Upper lobe of left lung (tissue), 6 donors: ENCODE results near the gene RAB42. TPM values are rescaled to one million over a fixed set of nuclear protein-coding genes. Genes with fewer than 3 reads are reported as not detected.

Source experiments
- ATAC-seq, 2 donors: fragments of 200-7000 bp; cut with Tn5 transposase; one replicate each; pipeline ENCODE4 v1.9.1; 2022; ENCODE audit warnings: mild to moderate bottlenecking in 2 of 2, moderate library complexity in 2 of 2; ENCODE audit not compliant: low FRiP score in 2 of 2
- DNase-seq, 2 donors: peaks; one replicate each; pipeline ENCODE4 v3.0.0-alpha.2; 2019 to 2020
- H3K27ac ChIP-seq, 4 donors: fragments of 200-600 bp; sonication (generic); one replicate each; pipeline ENCODE4 v1.5.1; 2016 to 2019
- H3K27me3 ChIP-seq, 4 donors: fragments of 200-600 bp; sonication (generic); one replicate each; pipeline ENCODE4 v1.5.1; 2017 to 2019
- H3K36me3 ChIP-seq, 4 donors: fragments of 200-600 bp; sonication (generic); one replicate each; pipeline ENCODE4 v1.5.1; 2016 to 2019
- H3K4me1 ChIP-seq, 4 donors: fragments of 200-600 bp; sonication (generic); one replicate each; pipeline ENCODE4 v1.5.1; 2018 to 2019
- H3K4me3 ChIP-seq, 4 donors: fragments of 200-600 bp; sonication (generic); one replicate each; pipeline ENCODE4 v1.5.1; 2017 to 2019; ENCODE audit warnings: mild to moderate bottlenecking in 2 of 4, moderate library complexity in 1 of 4
- H3K9me3 ChIP-seq, 4 donors: fragments of 200-600 bp; sonication (generic); one replicate each; pipeline ENCODE4 v1.5.1; 2018 to 2019
- CTCF ChIP-seq, 6 experiments: fragments of 450-650 bp in 4 of 6; fragments of 200-600 bp in 2 of 6; sonication (generic) in 2 of 6; IDR thresholded peaks; one replicate each; pipeline ENCODE4 v1.5.1; 2016 to 2019; ENCODE audit warnings: antibody characterized with exemption in 6 of 6
- EP300 ChIP-seq, 4 donors: sonication (generic); formaldehyde crosslinking; IDR thresholded peaks; one replicate each; pipeline ENCODE4 v1.5.1; 2017; ENCODE audit warnings: antibody characterized with exemption in 4 of 4, control low read depth in 2 of 4
- POLR2A ChIP-seq, 4 donors: fragments of 450-650 bp; IDR thresholded peaks; one replicate each; pipeline ENCODE4 v1.5.1; 2016 to 2017; ENCODE audit warnings: antibody characterized with exemption in 4 of 4, mild to moderate bottlenecking in 2 of 4
- POLR2AphosphoS5 ChIP-seq, 2 donors: sonication (generic); formaldehyde crosslinking; IDR thresholded peaks; one replicate each; pipeline ENCODE4 v1.5.1; 2017; ENCODE audit warnings: antibody characterized with exemption in 2 of 2
- WGBS, 2 donors: methylation state at CpG; one replicate each; pipeline ENCODE4 v1.1.5; 2017 to 2018; 5-methylcytosine and 5-hydroxymethylcytosine counted together
- total RNA-seq, 6 donors: library from RNA; depleted of rRNA in 4 of 6; stranded (reverse); fragments of >200 nt in 4 of 6; gene quantifications; one replicate each; pipeline versions ENCODE4 v1.1.0 to v1.2.1, GENCODE V29; 2016 to 2021
- donor health status: DM: no; HTN: no; CAD: no; lungs with moderate emphysema.
- donor health status: DM: no; HTN: yes; CAD: no; lungs with severe emphysema.

Gene RAB42
- total RNA-seq = 10 to 100 TPM in 3 of 6 donors, 1 to 10 TPM in 3; 3.9 to 13.7 (median 9.8) TPM

GRCh38 chr1:28591708-28592320, at the start of gene RAB42:
RAB42 (plus strand) TSS chr1:28592265; CDS start chr1:28592512, 247 bp downstream.
- H3K36me3 ChIP-seq = no peaks in the 10 kb centered on the region
- peaks cover 0 to 20% (median 13%) of the 10 kb centered on the region in 4 donors for H3K4me1 ChIP-seq
- H3K27ac ChIP-seq = peak within 1 kb of the TSS in 3 of 4 donors; percentile 30 to 63 (median 42)
- TF ChIP-seq POLR2A (IDR thresholded peaks at IDR 0.05) (peak in 1 of 4 donors; percentile 13), CTCF (IDR thresholded peaks at IDR 0.05) (no peak)
- 26 to 30% methylated on average over 9 to 13 of the region's 13 CpGs for WGBS, 2 donors
- H3K4me3 ChIP-seq = peak within 1 kb of the TSS; percentile 37 to 70 (median 66)
- ATAC-seq = peak; percentile 69 to 83
- no peaks in the 10 kb centered on the region for H3K9me3 ChIP-seq
- DNase-seq = peak in 1 of 2 donors; percentile 63
- no peaks in the 10 kb centered on the region for H3K27me3 ChIP-seq

DNA sequence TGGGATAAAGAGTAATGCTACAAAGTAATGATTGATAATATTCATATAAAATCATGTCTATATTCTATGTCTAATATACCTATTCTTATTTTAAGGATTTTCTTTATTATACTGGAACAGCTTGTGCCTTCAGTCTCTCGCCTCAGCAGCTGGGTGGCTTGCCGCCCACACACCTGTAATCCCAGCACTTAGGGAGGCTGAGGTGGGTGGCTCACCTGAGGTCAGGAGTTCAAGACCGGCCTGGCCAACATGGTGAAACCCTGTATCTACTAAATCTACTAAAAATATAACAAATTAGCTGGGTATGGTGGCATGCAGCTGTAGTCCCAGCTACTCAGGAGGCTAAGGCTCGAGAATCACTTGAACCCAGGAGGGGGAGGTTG, 46.8 kb upstream of the RAB42 start:
- no peak overlapping the region for H3K27ac ChIP-seq
- WGBS, 2 donors = 94% methylated on average over 4 of the region's 4 CpGs
- no peaks in the 10 kb centered on the region for H3K36me3 ChIP-seq
- no peak overlapping the region for H3K4me3 ChIP-seq
- ATAC-seq = no peak
- peaks cover 0 to 8% (median 3%) of the 10 kb centered on the region in 4 donors for H3K4me1 ChIP-seq
- DNase-seq = no peak
- TF ChIP-seq EP300 (IDR thresholded peaks at IDR 0.05) (no peak), POLR2AphosphoS5 (IDR thresholded peaks at IDR 0.05) (no peak), CTCF (IDR thresholded peaks at IDR 0.05) (no peak), POLR2A (IDR thresholded peaks at IDR 0.05) (no peak)
- no peaks in the 10 kb centered on the region for H3K9me3 ChIP-seq
- no peaks in the 10 kb centered on the region for H3K27me3 ChIP-seq

DNA sequence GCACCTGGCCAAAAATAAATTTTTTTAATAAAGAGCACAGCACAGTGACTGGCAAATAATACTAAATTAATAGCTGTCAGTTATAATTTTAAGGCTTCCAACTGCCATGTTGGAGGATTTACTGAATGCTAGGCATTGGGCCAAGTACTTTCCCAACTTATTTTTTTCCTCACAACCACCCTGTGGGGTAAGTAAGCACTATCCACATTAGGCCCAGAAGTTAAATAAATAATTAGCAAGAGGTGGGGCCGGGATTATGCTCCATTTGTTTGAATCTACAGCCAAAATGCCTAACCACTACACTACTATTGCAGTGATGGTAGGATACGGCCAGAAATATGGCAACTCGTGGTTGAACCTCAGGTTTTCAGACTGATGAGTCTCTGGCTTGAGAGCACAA, 43.7 kb upstream of the RAB42 start:
- no peaks in the 10 kb centered on the region for H3K36me3 ChIP-seq
- peaks cover 0 to 3% (median 0%) of the 10 kb centered on the region in 4 donors for H3K4me1 ChIP-seq
- ATAC-seq = no peak
- no peak for DNase-seq
- 75 to 85% methylated on average over 3 of the region's 3 CpGs for WGBS, 2 donors
- H3K27me3 ChIP-seq = no peaks in the 10 kb centered on the region
- TF ChIP-seq POLR2AphosphoS5 (IDR thresholded peaks at IDR 0.05) (no peak), EP300 (IDR thresholded peaks at IDR 0.05) (no peak), CTCF (IDR thresholded peaks at IDR 0.05) (no peak), POLR2A (IDR thresholded peaks at IDR 0.05) (no peak)
- no peak overlapping the region for H3K4me3 ChIP-seq
- H3K9me3 ChIP-seq = no peaks in the 10 kb centered on the region
- H3K27ac ChIP-seq = no peak overlapping the region

DNA sequence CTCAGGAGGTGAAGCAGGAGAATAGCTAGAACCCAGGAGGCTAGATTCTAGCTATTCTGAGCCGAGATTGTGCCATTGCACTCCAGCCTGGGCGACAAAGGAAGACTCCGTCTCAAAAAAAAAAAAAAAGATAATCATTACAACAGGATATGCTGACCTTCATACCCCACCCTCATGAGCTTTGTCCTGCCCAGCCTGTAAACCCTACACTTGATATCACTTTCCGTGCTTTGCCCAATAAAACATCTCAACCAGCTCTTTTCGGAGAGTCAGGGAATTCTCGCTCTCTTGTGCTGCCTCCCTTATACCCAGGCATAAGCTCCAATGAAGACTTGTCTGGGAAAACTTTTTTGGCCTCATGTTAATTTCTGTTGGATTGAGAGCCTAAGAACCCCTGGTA, 40.7 kb upstream of the RAB42 start:
- H3K36me3 ChIP-seq = peaks cover 0 to 16% (median 12%) of the 10 kb centered on the region in 4 donors
- ATAC-seq (no peak), DNase-seq (no peak)
- H3K4me3 ChIP-seq = no peak overlapping the region
- 89 to 93% methylated on average over 6 of the region's 6 CpGs for WGBS, 2 donors
- H3K27me3 ChIP-seq = no peaks in the 10 kb centered on the region
- peaks cover 8 to 15% (median 9%) of the 10 kb centered on the region in 4 donors for H3K4me1 ChIP-seq
- no peak overlapping the region for H3K27ac ChIP-seq
- TF ChIP-seq POLR2A (IDR thresholded peaks at IDR 0.05) = no peak
- H3K9me3 ChIP-seq = no peaks in the 10 kb centered on the region

- DNase-seq (peak; percentile 98), ATAC-seq (peak; percentile 99 to 100)
- H3K36me3 ChIP-seq = peaks cover 0 to 32% (median 22%) of the 10 kb centered on the region in 4 donors
- peak within 1 kb of the TSS; percentile 71 to 91 (median 75) for H3K4me3 ChIP-seq
- peak in 1 of 6 experiments; percentile 36 for TF ChIP-seq CTCF (IDR thresholded peaks at IDR 0.05)
- TF ChIP-seq EP300 (IDR thresholded peaks at IDR 0.05) = peak in 1 of 4 donors; percentile 73
- peak; percentile 93 to 97 for TF ChIP-seq POLR2AphosphoS5 (IDR thresholded peaks at IDR 0.05)
- TF ChIP-seq POLR2A (IDR thresholded peaks at IDR 0.05) = peak; percentile 37 to 88 (median 59)
- no peaks in the 10 kb centered on the region for H3K27me3 ChIP-seq
- no peaks in the 10 kb centered on the region for H3K9me3 ChIP-seq
- 1% methylated on average over 29 to 46 of the region's 63 CpGs for WGBS, 2 donors
- H3K27ac ChIP-seq = peak within 1 kb of the TSS; percentile 73 to 92 (median 90)
- peaks cover 8 to 15% (median 9%) of the 10 kb centered on the region in 4 donors for H3K4me1 ChIP-seq
These were observed 39.1 kb upstream of the RAB42 start, which contains the start of gene TRNAU1AP for GRCh38 chr1:28552758-28553663. TRNAU1AP (plus strand) TSS chr1:28553085; CDS start chr1:28553111, 26 bp downstream.
